HCT116 (cell line): ENCODE data around the gene FASN.

Experiments
- CEBPB ChIP-seq: IDR thresholded peaks from 2 replicates; pipeline ENCODE4 v1.6.1; 2012; ENCODE audit warnings: low read depth
- CTCF ChIP-seq, 3 experiments: fragments of 200-600 bp in 1 of 3; sonication (generic) in 1 of 3; IDR thresholded peaks in 2 of 3; conservative IDR thresholded peaks in 1 of 3; 2 replicates each; pipeline ENCODE4 v1.5.1; 2012 to 2017; ENCODE audit warnings: low read depth in 2 of 3, low read length in 2 of 3, antibody characterized with exemption in 1 of 3, borderline replicate concordance in 1 of 3, control low read depth in 1 of 3, mild to moderate bottlenecking in 1 of 3, mixed read lengths in 1 of 3, mixed run types in 1 of 3, moderate library complexity in 1 of 3; ENCODE audit not compliant: insufficient read depth in 1 of 3
- POLR2A ChIP-seq: IDR thresholded peaks from 2 replicates; pipeline ENCODE4 v1.7.0; 2011; ENCODE audit warnings: borderline replicate concordance; ENCODE audit not compliant: insufficient read depth, insufficient read length; ENCODE audit errors: extremely low read depth
- POLR2AphosphoS5 ChIP-seq: IDR thresholded peaks from 2 replicates; pipeline ENCODE4 v1.6.1; 2011; ENCODE audit warnings: mild to moderate bottlenecking, low read depth, low read length, moderate library complexity
- REST ChIP-seq: IDR thresholded peaks from 2 replicates; pipeline ENCODE4 v1.6.1; 2012; ENCODE audit warnings: low read depth
- SP1 ChIP-seq: IDR thresholded peaks from 2 replicates; pipeline ENCODE4 v1.6.1; 2012; ENCODE audit warnings: low read depth
- YY1 ChIP-seq: IDR thresholded peaks from 2 replicates; pipeline ENCODE4 v1.6.1; 2011; ENCODE audit warnings: low read length, low read depth, moderate library complexity, mild to moderate bottlenecking; ENCODE audit not compliant: insufficient replicate concordance; ENCODE audit errors: extremely low read depth

GRCh38 chr17:82045936-82046484, 52.0 kb downstream of the FASN start:
- no peak for TF ChIP-seq REST
- no peak for TF ChIP-seq YY1
- TF ChIP-seq CTCF (IDR thresholded peaks at IDR 0.05 in 2 of 3, conservative IDR thresholded peaks at IDR 0.05 in 1 of 3; ENCODE audit: borderline replicate concordance in 1 of 3, insufficient read depth in 1 of 3, low read depth in 2 of 3, low read length in 2 of 3): no peak
- no peak for TF ChIP-seq SP1
- no peak for TF ChIP-seq CEBPB
- TF ChIP-seq POLR2A: no peak
- TF ChIP-seq POLR2AphosphoS5: no peak
